ENCODE data around the gene MYDGF. TPM values are rescaled to one million over a fixed set of nuclear protein-coding genes. Genes with fewer than 3 reads are reported as not detected.

The MYDGF gene
- total RNA-seq, 1 experiment from 2014 or later: 58.2 TPM

DNA sequence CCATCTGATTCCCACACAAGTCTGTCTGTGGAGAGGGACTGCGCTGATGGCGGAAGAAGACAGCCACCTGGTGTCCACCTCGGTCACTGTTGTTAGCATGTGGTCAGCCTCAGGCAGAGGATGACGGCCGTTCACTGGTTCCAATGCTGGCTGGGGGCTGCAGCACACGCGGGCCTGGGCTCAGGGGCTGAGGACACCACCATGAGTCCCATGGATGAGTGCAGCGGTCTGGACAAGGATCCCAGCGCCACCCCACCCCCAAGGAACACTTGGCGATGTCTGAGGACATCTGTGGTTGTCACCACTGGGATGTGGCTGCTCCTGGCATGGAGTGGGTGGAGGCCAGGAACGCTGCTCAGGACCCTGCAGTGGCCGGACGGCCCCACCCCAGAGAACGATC lies 42.6 kb upstream of the MYDGF start (continued):
- TF ChIP-seq, protein P1, sequence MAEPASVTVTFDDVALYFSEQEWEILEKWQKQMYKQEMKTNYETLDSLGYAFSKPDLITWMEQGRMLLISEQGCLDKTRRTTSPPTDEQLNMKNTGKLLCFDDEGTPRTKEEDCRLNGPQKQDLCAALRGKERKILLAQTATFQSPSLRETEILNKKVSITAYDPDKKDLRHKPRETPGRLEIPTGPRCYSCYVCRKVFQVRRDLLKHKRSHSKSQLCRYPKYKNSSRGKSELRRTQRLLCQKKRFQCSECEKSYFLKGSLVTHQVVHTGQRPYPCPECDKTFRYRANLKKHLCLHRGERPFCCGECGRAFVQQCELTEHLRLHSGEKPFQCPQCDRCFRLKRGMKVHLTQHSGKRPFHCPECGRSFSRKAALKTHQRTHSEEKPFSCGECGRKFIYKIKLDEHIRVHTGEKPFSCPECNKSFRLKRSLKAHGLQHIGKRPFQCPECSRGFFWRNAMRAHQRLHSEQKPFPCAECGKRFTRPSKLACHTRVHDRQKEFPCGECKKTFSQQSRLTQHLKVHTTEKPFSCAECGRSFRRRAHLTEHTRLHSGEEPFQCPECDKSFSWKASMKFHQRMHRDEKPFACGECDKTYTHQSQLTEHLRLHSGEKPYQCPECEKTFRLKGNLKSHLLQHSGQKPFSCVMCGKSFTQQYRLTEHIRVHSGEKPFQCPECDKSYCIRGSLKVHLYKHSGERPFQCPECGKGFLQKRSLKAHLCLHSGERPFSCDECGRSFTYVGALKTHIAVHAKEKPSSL (CRISPR knock-in tag; conservative IDR thresholded peaks at IDR 0.05): no peak
- TF ChIP-seq, protein P2, sequence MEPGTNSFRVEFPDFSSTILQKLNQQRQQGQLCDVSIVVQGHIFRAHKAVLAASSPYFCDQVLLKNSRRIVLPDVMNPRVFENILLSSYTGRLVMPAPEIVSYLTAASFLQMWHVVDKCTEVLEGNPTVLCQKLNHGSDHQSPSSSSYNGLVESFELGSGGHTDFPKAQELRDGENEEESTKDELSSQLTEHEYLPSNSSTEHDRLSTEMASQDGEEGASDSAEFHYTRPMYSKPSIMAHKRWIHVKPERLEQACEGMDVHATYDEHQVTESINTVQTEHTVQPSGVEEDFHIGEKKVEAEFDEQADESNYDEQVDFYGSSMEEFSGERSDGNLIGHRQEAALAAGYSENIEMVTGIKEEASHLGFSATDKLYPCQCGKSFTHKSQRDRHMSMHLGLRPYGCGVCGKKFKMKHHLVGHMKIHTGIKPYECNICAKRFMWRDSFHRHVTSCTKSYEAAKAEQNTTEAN (CRISPR knock-in tag; IDR thresholded peaks at IDR 0.05): no peak
- TF ChIP-seq ZNF416 (CRISPR knock-in tag; IDR thresholded peaks at IDR 0.05): no peak
- no peak for TF ChIP-seq ZNF423 (CRISPR knock-in tag; IDR thresholded peaks at IDR 0.05)
- TF ChIP-seq CBFB (CRISPR knock-in tag; IDR thresholded peaks at IDR 0.05; ENCODE audit: low read depth): no peak
- TF ChIP-seq FOXK1 (CRISPR knock-in tag; IDR thresholded peaks at IDR 0.05): no peak
- TF ChIP-seq ZNF121 (CRISPR knock-in tag; IDR thresholded peaks at IDR 0.05): no peak
- TF ChIP-seq, protein P3, sequence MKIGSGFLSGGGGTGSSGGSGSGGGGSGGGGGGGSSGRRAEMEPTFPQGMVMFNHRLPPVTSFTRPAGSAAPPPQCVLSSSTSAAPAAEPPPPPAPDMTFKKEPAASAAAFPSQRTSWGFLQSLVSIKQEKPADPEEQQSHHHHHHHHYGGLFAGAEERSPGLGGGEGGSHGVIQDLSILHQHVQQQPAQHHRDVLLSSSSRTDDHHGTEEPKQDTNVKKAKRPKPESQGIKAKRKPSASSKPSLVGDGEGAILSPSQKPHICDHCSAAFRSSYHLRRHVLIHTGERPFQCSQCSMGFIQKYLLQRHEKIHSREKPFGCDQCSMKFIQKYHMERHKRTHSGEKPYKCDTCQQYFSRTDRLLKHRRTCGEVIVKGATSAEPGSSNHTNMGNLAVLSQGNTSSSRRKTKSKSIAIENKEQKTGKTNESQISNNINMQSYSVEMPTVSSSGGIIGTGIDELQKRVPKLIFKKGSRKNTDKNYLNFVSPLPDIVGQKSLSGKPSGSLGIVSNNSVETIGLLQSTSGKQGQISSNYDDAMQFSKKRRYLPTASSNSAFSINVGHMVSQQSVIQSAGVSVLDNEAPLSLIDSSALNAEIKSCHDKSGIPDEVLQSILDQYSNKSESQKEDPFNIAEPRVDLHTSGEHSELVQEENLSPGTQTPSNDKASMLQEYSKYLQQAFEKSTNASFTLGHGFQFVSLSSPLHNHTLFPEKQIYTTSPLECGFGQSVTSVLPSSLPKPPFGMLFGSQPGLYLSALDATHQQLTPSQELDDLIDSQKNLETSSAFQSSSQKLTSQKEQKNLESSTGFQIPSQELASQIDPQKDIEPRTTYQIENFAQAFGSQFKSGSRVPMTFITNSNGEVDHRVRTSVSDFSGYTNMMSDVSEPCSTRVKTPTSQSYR (CRISPR knock-in tag; IDR thresholded peaks at IDR 0.05): no peak
- TF ChIP-seq, protein P4, sequence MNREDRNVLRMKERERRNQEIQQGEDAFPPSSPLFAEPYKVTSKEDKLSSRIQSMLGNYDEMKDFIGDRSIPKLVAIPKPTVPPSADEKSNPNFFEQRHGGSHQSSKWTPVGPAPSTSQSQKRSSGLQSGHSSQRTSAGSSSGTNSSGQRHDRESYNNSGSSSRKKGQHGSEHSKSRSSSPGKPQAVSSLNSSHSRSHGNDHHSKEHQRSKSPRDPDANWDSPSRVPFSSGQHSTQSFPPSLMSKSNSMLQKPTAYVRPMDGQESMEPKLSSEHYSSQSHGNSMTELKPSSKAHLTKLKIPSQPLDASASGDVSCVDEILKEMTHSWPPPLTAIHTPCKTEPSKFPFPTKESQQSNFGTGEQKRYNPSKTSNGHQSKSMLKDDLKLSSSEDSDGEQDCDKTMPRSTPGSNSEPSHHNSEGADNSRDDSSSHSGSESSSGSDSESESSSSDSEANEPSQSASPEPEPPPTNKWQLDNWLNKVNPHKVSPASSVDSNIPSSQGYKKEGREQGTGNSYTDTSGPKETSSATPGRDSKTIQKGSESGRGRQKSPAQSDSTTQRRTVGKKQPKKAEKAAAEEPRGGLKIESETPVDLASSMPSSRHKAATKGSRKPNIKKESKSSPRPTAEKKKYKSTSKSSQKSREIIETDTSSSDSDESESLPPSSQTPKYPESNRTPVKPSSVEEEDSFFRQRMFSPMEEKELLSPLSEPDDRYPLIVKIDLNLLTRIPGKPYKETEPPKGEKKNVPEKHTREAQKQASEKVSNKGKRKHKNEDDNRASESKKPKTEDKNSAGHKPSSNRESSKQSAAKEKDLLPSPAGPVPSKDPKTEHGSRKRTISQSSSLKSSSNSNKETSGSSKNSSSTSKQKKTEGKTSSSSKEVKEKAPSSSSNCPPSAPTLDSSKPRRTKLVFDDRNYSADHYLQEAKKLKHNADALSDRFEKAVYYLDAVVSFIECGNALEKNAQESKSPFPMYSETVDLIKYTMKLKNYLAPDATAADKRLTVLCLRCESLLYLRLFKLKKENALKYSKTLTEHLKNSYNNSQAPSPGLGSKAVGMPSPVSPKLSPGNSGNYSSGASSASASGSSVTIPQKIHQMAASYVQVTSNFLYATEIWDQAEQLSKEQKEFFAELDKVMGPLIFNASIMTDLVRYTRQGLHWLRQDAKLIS (CRISPR knock-in tag; IDR thresholded peaks at IDR 0.05; ENCODE audit: borderline replicate concordance): no peak
- TF ChIP-seq, protein P5, sequence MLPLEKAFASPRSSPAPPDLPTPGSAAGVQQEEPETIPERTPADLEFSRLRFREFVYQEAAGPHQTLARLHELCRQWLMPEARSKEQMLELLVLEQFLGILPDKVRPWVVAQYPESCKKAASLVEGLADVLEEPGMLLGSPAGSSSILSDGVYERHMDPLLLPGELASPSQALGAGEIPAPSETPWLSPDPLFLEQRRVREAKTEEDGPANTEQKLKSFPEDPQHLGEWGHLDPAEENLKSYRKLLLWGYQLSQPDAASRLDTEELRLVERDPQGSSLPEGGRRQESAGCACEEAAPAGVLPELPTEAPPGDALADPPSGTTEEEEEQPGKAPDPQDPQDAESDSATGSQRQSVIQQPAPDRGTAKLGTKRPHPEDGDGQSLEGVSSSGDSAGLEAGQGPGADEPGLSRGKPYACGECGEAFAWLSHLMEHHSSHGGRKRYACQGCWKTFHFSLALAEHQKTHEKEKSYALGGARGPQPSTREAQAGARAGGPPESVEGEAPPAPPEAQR (CRISPR knock-in tag; IDR thresholded peaks at IDR 0.05): no peak

DNA sequence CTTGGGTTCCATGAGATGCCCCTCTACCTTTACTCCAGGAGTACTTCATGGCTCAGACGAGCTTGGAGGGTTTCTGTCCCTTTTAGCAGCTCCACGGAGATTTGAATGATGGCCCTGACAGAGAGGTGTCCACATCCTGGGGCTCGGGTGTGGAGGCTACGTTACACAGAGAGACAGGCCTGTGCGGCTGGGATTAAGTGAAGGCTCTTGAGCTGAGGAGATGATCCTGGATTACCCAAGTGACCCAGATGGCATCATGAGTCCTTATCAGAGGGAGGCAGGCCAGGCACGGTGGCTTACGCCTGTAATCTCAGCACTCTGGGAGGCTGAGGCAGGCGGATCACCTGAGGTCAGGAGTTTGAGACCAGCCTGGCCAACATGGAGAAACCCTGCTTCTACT lies 41.1 kb upstream of the MYDGF start:
- ChIA-PET CTCF (no interaction called here), POLR2A (no interaction called here)
- Mint-ChIP-seq H3K36me3 (peaks cover 36% of the 10 kb centered on the region), H3K4me1 (no peaks in the 10 kb centered on the region), H3K4me3 (no peak overlapping the region), H3K9me3 (no peaks in the 10 kb centered on the region), H3K27ac (no peak overlapping the region), H3K27me3 (ENCODE audit: low read depth) (no peaks in the 10 kb centered on the region)
- no peak for TF ChIP-seq PRRX2 (CRISPR knock-in tag; IDR thresholded peaks at IDR 0.05)
- TF ChIP-seq ZNF263 (CRISPR knock-in tag; IDR thresholded peaks at IDR 0.05; ENCODE audit: low read depth): no peak
- TF ChIP-seq, protein P6, sequence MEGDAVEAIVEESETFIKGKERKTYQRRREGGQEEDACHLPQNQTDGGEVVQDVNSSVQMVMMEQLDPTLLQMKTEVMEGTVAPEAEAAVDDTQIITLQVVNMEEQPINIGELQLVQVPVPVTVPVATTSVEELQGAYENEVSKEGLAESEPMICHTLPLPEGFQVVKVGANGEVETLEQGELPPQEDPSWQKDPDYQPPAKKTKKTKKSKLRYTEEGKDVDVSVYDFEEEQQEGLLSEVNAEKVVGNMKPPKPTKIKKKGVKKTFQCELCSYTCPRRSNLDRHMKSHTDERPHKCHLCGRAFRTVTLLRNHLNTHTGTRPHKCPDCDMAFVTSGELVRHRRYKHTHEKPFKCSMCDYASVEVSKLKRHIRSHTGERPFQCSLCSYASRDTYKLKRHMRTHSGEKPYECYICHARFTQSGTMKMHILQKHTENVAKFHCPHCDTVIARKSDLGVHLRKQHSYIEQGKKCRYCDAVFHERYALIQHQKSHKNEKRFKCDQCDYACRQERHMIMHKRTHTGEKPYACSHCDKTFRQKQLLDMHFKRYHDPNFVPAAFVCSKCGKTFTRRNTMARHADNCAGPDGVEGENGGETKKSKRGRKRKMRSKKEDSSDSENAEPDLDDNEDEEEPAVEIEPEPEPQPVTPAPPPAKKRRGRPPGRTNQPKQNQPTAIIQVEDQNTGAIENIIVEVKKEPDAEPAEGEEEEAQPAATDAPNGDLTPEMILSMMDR (IDR thresholded peaks at IDR 0.05): no peak
- no peak for ATAC-seq
- DNase-seq (ENCODE audit: low spot score): no peak

Measured in WTC11 (cell line).